Uterus (tissue), 4 donors: Measurements from ENCODE around the gene TOR1AIP2. TPM values are rescaled to one million over a fixed set of nuclear protein-coding genes. Genes with fewer than 3 reads are reported as not detected.

Experiments used
- DNase-seq, 2 donors: peaks; one replicate each; pipeline ENCODE4 v3.0.0-alpha.2; 2019 to 2020
- H3K27ac ChIP-seq, 2 donors: fragments of 200-600 bp; sonication (generic); 1 replicate in 1 of 2; 2 replicates in 1 of 2; pipeline ENCODE4 v1.5.1; 2016 to 2018
- H3K27me3 ChIP-seq, 2 donors: fragments of 200-600 bp; sonication (generic); one replicate each; pipeline ENCODE4 v1.5.1; 2018 to 2019; ENCODE audit warnings: control low read depth in 1 of 2
- H3K36me3 ChIP-seq, 2 donors: fragments of 200-600 bp; sonication (generic); one replicate each; pipeline ENCODE4 v1.5.1; 2019; ENCODE audit warnings: control low read depth in 1 of 2
- H3K4me1 ChIP-seq, 2 donors: fragments of 200-600 bp; sonication (generic); one replicate each; pipeline ENCODE4 v1.5.1; 2018 to 2019; ENCODE audit warnings: control low read depth in 1 of 2
- H3K4me3 ChIP-seq, 2 donors: fragments of 200-600 bp; sonication (generic); 1 replicate in 1 of 2; 2 replicates in 1 of 2; pipeline ENCODE4 v1.5.1; 2018 to 2019; ENCODE audit warnings: mild to moderate bottlenecking in 1 of 2
- H3K9me3 ChIP-seq, 2 donors: fragments of 200-600 bp; sonication (generic); one replicate each; pipeline ENCODE4 v1.5.1; 2019; ENCODE audit warnings: control low read depth in 1 of 2
- POLR2A ChIP-seq, 2 donors: fragments of 450-650 bp; IDR thresholded peaks; one replicate each; pipeline ENCODE4 v1.6.1; 2016; ENCODE audit warnings: antibody characterized with exemption in 2 of 2, mild to moderate bottlenecking in 1 of 2, moderate library complexity in 1 of 2
- intact Hi-C: fragments of 100-400 bp; cut with DNase I; formaldehyde crosslinking; loops from one replicate; pipeline ENCODE4 v1.15.1; 2023; ENCODE audit warnings: low total_unique reads
- total RNA-seq, 4 donors: library from RNA; depleted of rRNA in 3 of 4; stranded (reverse); fragments of >200 nt in 3 of 4; gene quantifications; one replicate each; pipeline versions ENCODE4 v1.1.0 to v1.2.4, GENCODE V29; 2014 to 2023
- TF ChIP-seq, protein P1 (sequence below), 4 experiments: fragments of 200-600 bp in 2 of 4; fragments of 450-650 bp in 2 of 4; sonication (generic) in 2 of 4; IDR thresholded peaks; one replicate each; pipeline ENCODE4 v1.5.1; 2016 to 2019; ENCODE audit warnings: antibody characterized with exemption in 4 of 4, mild to moderate bottlenecking in 2 of 4, moderate library complexity in 1 of 4
- donor health status: DM: yes; HTN: yes; CAD: no.

TOR1AIP2 gene
- total RNA-seq, result 10 to 100 TPM; 32.1 to 94.4 (median 58.8) TPM

DNA sequence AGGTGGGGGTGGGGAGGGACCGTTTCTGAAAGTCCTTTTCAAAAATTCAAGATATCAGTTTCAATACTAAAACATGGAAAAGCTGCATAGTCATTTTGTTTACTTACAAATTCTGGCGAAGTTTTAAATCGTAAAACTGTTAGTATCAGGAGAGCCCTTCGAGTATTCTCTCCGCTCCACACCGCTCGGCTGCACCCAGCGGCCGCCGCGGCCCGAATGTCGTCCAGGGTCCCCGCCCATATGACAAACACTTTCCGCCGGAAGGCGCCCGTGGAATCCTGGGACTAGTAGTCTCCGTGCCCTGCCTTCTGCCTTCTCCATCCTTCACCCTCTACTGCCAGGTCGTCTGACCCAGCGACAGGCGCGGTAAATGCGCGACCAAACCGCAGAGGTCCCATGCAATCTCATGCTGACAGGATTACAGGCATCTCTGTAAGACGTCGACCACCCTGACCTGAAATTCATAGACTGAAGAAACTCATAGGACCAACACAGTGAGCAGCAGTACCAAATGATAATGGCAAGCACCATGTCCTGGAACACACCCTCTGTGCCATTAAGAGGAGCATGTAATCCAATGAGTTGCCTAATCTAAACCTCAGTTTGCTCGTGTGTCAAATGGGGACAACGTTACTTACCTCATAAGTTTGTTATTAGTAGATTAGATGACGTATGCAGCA, at the start of gene TOR1AIP2:
Gene TOR1AIP2 (minus strand): TSS at position 218 of the 680 bp plus-strand sequence. CDS start 25,138 bp downstream, outside the sequence.
- H3K27me3 ChIP-seq, result no peaks in the 10 kb centered on the region
- TF ChIP-seq, protein P1, sequence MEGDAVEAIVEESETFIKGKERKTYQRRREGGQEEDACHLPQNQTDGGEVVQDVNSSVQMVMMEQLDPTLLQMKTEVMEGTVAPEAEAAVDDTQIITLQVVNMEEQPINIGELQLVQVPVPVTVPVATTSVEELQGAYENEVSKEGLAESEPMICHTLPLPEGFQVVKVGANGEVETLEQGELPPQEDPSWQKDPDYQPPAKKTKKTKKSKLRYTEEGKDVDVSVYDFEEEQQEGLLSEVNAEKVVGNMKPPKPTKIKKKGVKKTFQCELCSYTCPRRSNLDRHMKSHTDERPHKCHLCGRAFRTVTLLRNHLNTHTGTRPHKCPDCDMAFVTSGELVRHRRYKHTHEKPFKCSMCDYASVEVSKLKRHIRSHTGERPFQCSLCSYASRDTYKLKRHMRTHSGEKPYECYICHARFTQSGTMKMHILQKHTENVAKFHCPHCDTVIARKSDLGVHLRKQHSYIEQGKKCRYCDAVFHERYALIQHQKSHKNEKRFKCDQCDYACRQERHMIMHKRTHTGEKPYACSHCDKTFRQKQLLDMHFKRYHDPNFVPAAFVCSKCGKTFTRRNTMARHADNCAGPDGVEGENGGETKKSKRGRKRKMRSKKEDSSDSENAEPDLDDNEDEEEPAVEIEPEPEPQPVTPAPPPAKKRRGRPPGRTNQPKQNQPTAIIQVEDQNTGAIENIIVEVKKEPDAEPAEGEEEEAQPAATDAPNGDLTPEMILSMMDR (IDR thresholded peaks at IDR 0.05), result peak in 3 of 4 experiments; percentile 14 to 19 (median 17)
- peak; percentile 93 to 97 for TF ChIP-seq POLR2A (IDR thresholded peaks at IDR 0.05)
- peak; percentile 87 to 90 for DNase-seq
- H3K36me3 ChIP-seq, result no peaks in the 10 kb centered on the region
- no peaks in the 10 kb centered on the region for H3K9me3 ChIP-seq
- H3K4me1 ChIP-seq, result peaks cover 0 to 5% of the 10 kb centered on the region in 2 donors
- intact Hi-C loops, result no loop called here
- H3K4me3 ChIP-seq, result peak within 1 kb of the TSS; percentile 76 to 81
- H3K27ac ChIP-seq, result peak within 1 kb of the TSS; percentile 69 to 79

DNA sequence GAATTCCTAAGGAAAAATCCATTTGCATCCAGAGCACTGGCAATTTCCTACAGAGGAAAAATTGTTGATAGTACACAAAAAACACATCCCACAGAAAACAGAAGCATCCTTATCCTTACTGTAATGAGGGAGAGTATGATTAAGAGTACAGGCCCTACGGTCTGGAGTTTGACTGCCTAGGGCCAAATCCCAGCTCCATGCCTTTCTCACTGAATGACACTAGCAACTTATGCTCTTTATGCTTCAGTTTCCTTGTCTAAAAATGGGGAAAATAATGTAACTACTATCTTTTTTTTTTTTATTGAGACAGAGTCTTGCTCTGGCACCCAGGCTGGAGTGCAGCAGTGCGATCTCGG, 49.2 kb upstream of the TOR1AIP2 start:
- H3K36me3 ChIP-seq, result no peaks in the 10 kb centered on the region
- intact Hi-C loops, result no loop called here
- no peaks in the 10 kb centered on the region for H3K27me3 ChIP-seq

DNA sequence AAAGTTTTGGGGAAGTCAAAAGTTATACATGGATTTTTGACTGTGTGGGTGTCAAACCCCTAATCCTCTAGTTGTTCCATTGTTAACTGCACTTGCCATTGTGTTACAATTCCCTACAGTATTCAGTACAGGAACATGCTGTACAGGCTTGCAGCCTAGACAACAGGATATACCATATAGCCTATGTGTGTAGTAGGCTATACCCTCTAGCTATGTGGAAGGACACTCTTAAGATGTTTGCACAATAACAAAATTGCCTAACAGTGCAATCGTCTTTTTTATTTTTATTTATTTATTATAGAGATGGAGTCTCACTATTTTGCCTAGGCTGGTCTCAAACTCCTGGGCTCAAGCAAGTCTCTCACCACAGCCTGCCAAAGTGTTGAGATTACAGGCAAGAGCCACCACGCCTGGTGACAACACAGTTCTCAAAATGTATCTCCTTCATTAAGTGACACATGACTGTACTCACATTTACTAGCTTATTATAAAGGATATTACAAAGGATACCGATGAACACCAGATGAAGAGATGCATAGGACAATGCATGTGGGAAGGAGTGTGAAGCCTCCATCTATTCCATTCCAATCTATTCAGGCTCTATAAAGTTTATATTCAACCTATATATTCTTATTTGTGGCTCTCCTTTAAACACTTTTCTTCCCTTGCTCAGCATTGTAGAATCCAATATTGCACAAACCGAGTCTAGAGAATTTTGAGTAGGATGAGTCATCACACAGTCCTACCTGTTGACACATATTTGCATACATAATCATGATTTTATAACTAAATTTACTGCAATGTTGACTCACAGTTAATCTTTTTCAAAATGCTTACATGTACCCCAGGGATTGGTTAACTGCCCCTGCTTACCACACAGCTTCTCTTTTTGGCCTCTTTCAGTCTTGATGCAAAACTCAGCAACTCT, 48.6 kb upstream of the TOR1AIP2 start:
- intact Hi-C loops, result no loop called here
- Histone ChIP-seq H3K27me3 (no peaks in the 10 kb centered on the region), H3K4me1 (no peaks in the 10 kb centered on the region), H3K9me3 (no peaks in the 10 kb centered on the region), H3K27ac (no peak overlapping the region), H3K36me3 (no peaks in the 10 kb centered on the region), H3K4me3 (no peak overlapping the region)
- no peak for TF ChIP-seq POLR2A (IDR thresholded peaks at IDR 0.05)
- TF ChIP-seq, protein P1 (IDR thresholded peaks at IDR 0.05), result no peak
- DNase-seq, result no peak

More for the DNA sequence above, 49.2 kb upstream of the TOR1AIP2 start:
- Histone ChIP-seq H3K4me1 (no peaks in the 10 kb centered on the region), H3K9me3 (no peaks in the 10 kb centered on the region), H3K27ac (no peak overlapping the region), H3K4me3 (no peak overlapping the region)
- DNase-seq, result no peak
- TF ChIP-seq POLR2A (IDR thresholded peaks at IDR 0.05), result no peak
- TF ChIP-seq, protein P1 (IDR thresholded peaks at IDR 0.05), result no peak

DNA sequence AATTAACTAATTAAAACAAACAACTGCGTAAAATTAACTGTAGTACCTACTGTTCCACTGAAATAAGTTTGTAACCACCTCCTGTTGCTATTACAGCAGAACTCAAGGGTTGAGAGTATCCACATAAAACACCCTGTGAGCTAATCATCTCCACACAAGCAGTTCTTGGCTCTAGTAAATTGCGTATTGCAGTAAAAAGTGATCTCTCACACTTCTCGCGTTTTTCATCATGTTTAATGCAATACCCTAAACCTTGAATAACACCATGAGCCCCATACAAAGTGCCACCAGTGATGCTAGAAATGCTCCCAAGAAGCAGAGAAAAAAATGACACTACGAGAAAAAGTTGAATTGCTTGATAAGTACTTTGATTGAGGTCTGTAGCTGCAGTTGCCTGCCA, 47.7 kb upstream of the TOR1AIP2 start:
- Histone ChIP-seq H3K27me3 (no peaks in the 10 kb centered on the region), H3K27ac (no peak overlapping the region), H3K36me3 (no peaks in the 10 kb centered on the region), H3K4me3 (no peak overlapping the region), H3K9me3 (no peaks in the 10 kb centered on the region), H3K4me1 (no peaks in the 10 kb centered on the region)
- DNase-seq, result no peak
- no peak for TF ChIP-seq POLR2A (IDR thresholded peaks at IDR 0.05)
- TF ChIP-seq, protein P1 (IDR thresholded peaks at IDR 0.05), result no peak
- intact Hi-C loops, result no loop called here

DNA sequence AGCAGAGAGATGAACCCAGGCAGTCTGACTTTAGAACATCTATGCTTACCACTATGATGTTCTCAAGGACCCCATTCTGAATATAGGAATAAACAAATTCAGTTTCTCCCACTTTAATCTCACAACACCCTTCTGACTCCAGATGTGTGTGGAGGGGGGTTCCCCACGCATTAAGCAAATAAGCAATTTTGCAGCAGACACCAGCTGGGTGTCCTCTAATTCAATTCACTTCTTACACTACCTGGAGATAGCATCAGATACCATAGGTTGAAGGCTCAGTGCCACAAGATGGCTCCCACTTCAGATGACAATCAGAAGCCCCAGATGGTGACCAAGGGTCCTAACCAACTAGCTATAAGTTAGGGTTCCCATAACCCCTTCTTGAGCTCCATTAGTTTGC, 46.7 kb upstream of the TOR1AIP2 start:
- Histone ChIP-seq H3K9me3 (no peaks in the 10 kb centered on the region), H3K27me3 (no peaks in the 10 kb centered on the region), H3K4me3 (no peak overlapping the region), H3K4me1 (no peaks in the 10 kb centered on the region), H3K27ac (no peak overlapping the region), H3K36me3 (no peaks in the 10 kb centered on the region)
- intact Hi-C loops, result no loop called here
- DNase-seq, result no peak
- TF ChIP-seq, protein P1 (IDR thresholded peaks at IDR 0.05), result no peak
- no peak for TF ChIP-seq POLR2A (IDR thresholded peaks at IDR 0.05)
